22Rv1 (cell line): ENCODE results near the gene IQSEC1.

Experiments
- H3K27ac ChIP-seq: fragments of 450-650 bp; 2 replicates; pipeline ENCODE4 v1.5.1; 2017
- CTCF ChIP-seq: fragments of 450-650 bp; IDR thresholded peaks from 2 replicates; pipeline ENCODE4 v1.5.1; 2017; ENCODE audit warnings: mild to moderate bottlenecking
- ZFX ChIP-seq: fragments of 450-650 bp; IDR thresholded peaks from 2 replicates; pipeline ENCODE4 v1.6.1; 2017; ENCODE audit warnings: antibody characterized with exemption, borderline replicate concordance

IQSEC1 gene

GRCh38 chr3:13098192-13098988 lies 25.2 kb upstream of the IQSEC1 start:
- no peak overlapping the region for H3K27ac ChIP-seq
- TF ChIP-seq ZFX = no peak

GRCh38 chr3:13096356-13096755 lies 23.1 kb upstream of the IQSEC1 start:
- H3K27ac ChIP-seq = no peak overlapping the region
- TF ChIP-seq CTCF = no peak
- no peak for TF ChIP-seq ZFX

GRCh38 chr3:13095408-13095937 lies 22.2 kb upstream of the IQSEC1 start:
- no peak for TF ChIP-seq ZFX
- TF ChIP-seq CTCF = no peak
- H3K27ac ChIP-seq = no peak overlapping the region

- no peak for TF ChIP-seq ZFX
- no peak for TF ChIP-seq CTCF
- no peak overlapping the region for H3K27ac ChIP-seq
Observed at GRCh38 chr3:13093687-13094086, 20.5 kb upstream of the IQSEC1 start.

GRCh38 chr3:13092621-13093617 lies 19.7 kb upstream of the IQSEC1 start:
- TF ChIP-seq ZFX (no peak), CTCF (no peak)
- H3K27ac ChIP-seq = no peak overlapping the region

- H3K27ac ChIP-seq = no peak overlapping the region
- TF ChIP-seq CTCF (peak; percentile 94), ZFX (no peak)
Observed at GRCh38 chr3:13091898-13092611, 18.8 kb upstream of the IQSEC1 start.
